Left kidney (tissue), 2 donors: ENCODE measurements around the gene PNPLA3. TPM values are rescaled to one million over a fixed set of nuclear protein-coding genes. Genes with fewer than 3 reads are reported as not detected.

Experiments
- DNase-seq: peaks from one replicate; pipeline ENCODE4 v3.0.0-alpha.2; 2013
- polyA plus RNA-seq: library from polyadenylated mRNA; unstranded; fragments of 120-200 nt; gene quantifications from one replicate; pipeline ENCODE4 v1.2.1, GENCODE V29; 2013; ENCODE audit not compliant: insufficient read length

The PNPLA3 gene
- polyA plus RNA-seq, 1 donor = 2.0 TPM

DNA sequence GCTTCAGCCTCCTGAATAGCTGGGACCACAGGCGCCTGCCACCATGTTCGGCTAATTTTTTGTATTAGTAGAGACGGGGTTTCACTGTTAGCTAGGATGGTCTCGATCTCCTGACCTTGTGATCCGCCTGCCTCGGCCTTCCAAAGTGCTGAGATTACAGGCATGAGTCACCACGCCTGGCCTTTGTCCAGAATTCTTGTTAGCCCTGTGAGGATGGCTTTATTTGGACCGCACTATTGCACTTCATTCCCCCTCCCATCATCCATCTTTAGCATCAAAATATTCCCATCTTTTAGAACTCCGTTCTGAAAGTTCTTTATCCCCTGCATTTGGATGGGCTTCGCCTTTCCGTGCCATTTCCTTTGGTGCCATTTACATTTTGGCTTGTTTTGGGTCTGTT lies 34.3 kb downstream of the PNPLA3 start:
- DNase-seq = no peak

DNA sequence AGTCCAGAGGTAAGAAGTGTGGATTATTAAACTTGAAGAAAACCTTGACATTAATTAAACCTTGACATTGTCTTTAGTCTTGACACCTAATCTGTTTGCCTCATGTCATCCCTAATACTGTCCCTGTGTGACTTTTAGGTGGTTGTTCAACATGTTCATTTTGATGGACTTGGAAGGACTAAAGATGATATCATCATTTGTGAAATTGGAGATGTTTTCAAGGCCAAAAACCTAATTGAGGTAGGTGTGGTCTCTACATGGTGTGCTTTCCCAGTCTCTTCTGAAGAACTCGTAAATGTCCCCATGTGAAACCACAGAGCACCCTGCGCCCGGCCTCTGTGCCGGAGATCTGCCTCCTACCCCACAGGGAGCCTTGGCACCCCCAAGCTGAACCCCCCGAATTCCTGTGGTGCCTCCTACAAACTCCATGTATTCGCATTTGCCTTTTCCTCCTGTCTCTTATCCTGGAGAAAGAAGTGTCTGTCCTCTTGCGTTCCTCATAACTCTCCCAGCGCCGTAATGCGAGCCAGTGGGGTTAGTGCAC lies 40.8 kb downstream of the PNPLA3 start:
- DNase-seq = no peak

DNA sequence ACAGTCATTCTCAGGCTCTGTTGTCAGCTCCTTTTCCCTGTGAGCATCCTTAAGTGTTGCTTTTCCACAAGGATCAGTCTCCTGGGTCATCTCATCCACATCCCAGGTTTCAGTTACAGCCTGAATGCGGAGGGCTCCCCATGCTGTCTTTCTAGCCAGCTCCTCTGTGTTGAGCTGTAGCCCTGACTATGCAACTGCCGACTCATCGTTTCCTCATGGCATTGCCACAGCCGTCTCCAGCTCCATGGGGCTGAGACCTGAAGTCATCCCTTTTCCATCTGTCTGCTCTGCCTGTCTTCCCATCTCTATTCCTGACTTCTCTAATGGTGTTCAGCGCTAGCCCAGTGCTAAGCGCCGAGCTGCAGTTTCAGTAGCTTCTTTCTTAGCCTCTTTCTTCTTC lies 43.5 kb downstream of the PNPLA3 start:
- no peak for DNase-seq

DNA sequence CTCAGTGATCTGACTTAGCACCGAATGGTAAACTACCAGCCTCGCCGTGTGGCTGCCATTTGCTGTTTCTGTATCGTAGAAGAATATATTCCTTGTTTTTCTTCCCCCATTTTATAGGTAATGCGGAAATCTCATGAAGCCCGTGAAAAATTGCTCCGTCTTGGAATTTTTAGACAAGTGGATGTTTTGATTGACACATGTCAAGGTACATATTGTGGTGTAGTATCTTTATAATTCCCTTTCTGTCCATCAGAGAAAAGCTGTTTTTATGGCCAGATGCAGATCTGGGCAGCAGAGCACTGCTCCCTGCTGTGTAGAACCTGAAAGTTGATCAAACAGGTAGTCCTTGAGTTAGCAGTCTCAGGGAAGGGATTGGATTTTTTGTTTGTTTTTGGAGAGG lies 45.0 kb downstream of the PNPLA3 start:
- no peak for DNase-seq

DNA sequence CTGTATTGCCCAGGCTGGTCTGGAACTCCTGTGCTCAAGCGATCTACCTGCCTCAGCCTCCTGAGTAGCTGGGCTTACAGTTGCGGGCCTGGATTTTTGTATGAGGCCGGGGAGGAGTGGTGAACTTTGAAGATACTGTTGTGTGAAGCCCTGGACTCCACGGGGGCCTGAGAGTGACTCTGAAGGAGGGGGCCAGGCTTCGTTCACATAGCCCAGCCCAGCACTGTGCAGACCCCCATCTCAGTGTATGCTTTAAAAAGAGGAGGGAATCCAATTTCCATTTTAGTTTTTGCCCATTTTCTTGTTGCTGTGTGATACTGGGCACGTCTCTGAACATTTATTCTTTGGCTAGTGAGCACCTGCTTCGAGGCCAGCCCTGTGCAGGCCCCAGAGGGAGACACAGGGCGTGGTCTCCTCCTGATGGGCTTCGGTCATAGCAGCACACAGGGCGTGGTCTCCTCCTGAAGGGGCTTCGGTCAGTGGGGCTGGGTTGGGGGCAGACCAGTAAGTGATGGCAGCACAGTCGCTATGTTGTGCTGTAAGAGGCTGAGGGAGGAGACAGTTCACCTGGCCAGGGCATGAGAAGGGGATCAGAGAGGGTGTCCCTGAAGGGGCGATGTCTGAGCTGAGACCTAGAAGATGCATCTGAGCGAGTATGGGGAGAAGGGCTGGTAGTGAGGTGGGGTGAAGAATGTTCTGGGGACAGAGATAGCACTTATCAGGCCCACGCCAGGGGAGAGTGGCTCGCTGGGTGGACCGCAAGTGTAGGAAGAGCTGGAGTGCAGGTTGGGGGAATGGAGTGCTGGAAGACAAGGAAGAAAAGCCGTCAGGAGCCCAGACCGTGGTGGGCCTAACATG lies 45.6 kb downstream of the PNPLA3 start:
- no peak for DNase-seq

DNA sequence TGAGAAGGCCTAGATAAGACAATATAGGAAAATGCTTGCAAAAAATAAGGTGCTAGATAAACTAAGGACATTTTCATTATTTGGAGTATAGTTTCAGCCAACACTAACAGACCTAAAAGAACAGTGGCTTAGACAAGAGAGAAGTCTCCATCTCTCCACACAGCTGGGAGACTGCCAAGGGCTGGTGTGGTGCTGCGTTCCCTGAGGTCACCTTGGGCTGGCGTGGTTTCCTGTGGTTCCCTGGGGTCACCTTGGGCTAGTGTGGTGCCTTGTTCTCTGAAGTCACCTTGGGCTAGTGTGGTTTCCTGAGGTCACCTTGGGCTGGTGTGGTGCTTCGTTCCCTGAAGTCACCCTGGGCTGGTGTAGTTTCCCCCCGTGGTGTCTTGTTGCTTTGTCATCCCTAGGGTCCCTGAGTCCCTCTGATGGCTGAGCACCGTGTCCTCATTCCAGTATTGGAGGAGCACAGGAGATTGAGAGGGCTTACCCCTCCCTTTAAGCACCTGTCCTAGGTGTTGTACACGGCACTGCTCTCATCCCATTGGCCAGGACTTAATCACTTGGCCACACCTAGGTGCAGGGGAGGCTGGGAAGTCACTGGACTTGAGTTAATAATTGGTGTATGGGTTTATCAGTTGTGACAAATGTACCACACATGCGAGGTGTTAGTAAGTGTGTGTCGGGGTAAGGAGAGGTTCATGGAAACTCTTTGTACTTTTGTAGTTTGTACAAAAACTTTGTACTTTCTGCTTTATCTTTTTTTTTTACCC lies 46.6 kb downstream of the PNPLA3 start:
- no peak for DNase-seq

DNA sequence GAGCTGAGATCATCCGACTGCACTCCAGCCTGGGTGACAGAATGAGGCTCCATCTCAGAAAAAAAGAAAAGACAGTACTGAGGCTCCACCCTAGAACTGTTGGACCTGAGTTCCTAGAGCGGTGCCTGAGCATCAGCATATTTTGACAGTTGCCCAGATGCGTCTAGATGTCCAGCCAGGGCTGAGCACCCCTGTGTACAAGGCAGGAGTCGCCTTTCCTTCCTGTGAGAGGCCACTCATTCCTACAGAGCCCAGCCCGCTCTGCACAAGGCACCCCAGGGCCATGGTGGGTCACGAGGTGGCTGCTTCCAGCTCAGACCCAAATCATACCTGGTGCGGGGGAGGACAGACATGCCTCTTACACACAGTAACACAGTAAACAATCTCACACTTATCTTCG lies 47.5 kb downstream of the PNPLA3 start:
- DNase-seq = no peak

DNA sequence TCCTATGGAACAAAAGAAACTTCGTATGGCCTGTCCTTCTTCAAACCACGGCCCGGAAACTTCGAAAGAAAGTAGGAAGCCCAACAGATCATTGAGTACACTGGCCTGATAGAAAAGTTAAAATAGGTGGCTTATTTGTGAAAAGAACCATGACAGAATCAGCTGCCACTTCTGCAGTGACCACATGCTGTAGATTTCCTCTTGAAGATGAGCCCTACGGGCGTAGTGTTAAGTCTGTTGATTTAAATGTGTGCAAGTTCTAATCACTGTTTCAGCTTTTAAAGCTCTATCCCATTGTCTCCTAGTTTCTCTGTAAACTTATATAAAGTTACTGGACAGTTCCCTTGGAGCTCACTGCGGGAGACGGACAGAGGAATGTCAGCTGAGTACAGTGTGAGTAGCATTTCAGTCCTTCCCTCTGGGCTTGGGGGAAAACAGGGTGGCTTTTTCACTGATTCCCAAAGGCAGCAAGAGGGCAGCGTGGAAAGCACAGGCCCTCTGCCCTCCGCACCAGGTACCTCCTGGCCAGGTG lies 49.4 kb downstream of the PNPLA3 start:
- DNase-seq = no peak

DNA sequence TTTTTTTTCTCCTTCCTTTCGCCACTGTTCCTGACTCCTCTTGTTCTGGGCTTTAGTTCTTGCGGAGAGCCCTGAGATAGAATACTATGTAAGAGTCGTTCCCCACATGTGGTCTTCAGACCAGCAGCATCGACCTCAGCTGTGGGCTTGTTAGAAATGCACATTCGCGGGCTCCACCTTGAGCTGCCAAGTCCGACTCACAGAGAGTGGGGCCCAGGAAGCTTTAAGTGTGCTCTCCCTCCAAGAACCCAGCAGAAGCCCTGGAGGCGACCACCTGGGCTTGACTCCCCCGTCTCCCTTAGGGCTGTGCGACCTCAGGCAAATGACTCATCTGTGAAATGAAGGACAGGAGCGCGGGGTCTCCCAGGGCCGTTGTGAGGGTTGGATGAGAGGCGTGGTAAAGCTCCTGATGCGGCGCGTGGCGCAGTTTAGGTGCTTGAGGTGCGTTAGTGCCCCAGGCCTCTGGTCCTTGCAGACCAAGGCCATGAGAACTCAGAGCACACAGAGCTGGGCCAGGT lies 50.5 kb downstream of the PNPLA3 start:
- DNase-seq = no peak

DNA sequence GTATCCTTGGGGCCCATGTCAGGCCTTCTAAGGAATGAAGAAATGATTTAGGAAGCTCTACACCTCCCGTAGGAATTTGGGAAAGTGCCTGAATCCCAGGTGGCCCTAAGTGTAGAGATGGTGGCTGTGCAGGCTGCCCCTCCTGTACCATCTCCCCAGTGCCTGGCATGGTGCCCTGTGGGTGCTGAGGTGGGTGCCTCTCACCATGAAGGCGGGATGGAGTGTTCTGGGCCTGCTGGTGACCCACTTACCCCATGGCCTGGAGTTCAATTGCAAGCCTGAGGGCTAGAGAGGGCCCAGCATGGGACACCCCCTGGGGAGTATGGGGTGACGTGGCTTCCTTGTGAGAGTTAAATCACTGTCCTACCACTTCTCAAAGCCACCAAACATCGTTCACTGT lies 51.4 kb downstream of the PNPLA3 start:
- no peak for DNase-seq

DNA sequence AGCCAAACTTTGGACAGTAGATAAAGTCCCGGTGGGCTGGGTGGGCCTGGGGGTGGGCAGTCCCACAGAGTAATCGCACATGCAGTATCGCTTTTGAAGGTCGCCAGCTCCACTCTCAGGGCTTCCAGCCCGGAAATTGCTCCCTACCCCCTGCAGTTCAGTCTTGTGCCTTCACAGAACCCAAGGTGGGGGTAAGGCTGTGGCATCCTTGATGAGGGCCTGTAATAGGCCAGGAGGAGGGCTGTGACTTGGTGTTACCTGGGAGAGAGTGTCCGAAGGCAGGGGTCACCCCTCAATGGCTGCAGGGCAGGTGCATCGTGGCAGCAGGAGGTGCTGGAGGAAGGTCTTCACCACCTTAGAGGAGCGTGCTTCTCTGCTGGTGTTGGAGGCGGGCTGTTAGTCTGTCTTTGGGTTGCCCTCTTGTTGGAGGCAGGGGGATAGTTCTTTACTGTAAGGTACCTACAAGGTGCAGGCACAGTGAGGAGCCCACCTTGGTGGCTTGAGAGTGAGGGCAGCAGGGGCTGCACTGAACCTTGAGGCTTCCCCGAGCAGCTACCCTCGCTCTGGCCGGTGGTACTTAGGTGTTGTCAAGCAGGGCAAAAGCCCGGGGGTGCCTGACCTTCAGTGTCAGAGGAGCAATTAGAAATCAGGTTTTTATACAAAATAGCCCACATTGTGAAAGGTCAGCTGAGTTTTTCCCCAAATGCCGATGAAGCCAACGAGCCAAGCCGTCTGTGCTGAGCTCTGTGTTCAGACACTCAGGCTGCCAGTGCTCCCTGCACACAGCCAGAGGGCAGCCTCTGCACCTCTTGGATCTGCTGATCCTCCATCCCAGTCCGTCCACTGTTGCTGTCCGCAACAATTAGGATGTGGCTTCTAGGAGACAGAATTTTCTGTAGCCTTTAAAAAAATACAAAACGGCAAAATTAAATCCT lies 53.5 kb downstream of the PNPLA3 start:
- DNase-seq = no peak

DNA sequence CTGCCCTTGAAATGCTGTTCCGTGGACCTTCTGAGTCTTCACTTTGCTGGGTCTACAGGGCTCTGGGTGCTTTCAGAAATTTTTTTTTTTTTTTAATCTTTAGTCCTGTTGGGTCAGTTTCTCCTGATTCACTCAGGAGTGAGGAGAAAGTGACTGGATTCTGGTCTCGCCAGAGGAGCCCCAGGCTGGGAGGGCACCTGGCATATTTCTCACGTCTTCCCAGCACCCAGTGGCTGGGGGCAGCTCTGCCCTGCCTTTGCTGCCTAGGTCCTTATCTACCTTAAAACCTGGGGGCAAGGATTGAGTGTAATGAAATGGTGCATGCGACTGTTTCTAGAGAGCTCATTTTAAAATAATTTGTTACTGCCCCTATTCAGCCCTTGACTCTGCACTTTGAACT lies 55.0 kb downstream of the PNPLA3 start:
- no peak for DNase-seq

DNA sequence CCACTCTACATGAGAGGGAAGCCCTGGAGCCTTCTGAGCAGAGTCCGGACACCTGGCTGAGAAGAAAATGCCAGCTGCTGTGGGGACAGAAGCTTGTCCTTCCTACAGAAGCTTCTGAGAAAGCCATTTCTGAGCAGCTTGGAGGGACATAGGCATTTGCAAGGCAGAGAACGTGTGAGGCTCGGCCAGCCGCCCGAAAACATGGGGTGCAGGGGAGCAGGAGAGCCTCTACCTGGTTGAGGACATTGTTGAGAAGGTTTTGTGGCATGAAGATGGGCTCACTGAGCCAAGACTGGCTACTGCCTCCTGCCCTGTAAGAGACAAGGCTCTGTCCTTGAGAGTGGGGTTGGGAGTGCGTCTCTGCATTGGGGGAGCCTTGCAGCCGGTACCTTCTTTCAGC lies 57.0 kb downstream of the PNPLA3 start:
- DNase-seq = no peak

DNA sequence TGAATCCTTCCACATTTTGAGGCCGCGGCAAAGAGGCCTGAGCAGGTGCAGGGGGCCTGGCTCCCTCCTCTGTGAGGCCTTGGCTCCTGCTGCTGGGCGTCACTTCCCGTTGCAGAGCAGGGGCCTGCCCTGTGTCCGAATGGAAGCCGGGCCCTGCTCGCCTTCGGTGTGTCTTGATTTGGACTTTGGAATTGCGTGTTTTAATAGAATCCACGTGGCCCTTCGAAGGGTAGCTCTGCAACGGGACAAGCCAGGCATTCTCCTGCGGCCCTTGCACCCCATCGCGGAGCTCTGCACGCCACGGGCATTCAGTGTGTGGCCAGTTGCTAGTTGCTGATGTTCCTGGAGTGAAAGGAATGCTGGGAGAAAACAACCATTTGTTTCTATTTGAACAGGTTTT lies 57.4 kb downstream of the PNPLA3 start:
- no peak for DNase-seq

DNA sequence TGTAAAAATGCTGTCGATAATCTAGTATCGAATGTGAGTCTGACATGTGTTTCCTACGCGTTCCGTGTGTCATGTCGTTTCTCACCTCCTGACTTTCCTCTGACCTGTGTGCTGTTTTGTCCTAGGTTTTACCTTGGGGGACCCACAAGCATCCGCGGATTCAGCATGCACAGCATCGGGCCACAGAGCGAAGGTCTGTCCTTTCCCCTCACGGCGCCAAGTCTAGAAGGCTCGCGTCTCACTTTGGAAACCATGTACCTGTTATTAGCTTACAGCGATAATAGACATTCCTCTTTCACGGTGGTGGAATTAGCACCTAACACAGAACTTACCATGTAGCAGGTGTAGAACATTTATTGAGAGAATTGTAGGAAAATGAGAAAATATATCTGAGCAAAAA lies 60.2 kb downstream of the PNPLA3 start:
- DNase-seq = no peak

DNA sequence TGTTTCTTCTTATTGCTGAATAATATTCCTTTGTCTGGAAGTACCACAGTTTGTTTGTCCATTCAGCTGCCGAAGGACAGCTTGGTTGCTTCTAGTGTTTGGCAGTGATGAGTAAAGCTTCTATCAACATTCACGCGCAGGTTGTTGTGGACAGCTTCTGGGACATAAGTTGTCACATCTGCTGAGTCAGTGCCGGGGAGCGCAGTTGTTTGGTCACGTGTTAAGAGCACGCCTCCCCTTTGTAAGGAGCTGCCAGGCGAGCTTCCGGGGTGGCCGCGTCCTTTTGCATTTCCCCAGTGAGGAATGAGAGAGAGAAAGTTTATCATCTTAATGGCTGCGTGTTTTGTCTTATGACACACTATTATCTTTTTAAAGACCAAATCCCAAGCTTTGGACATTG lies 61.9 kb downstream of the PNPLA3 start:
- no peak for DNase-seq

DNA sequence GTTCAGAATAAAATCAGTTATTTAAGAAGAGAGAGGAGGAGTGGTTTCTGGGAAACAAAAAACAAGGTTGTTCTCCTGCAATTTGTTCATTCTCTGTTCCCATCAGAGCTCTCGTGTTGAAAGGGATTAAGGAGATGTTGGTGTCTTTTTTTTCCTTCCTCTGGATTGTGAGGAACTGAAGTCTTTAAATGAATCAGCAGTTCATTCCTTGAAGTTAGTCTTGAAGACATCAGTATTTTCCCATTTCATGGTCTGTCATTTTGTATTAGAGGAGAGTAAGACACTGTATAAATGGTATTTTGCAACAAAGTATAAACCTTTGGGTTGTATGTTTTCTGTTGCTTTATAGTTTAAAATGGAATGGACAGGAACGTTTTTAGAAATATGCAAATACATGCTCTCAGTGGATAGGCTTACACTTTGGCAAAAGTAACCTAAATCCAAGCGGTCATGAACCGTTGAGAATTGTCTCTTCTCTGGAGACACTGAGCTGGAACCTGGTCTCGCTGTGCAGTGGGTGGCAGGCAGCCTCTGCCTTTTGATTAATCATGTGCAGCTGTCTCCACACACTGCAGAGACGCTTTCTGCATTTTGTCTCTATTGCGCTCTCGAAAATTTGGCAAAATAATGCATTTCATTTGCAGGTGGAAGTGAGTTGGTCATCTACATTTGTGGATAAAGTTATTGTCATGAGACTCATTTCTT lies 64.7 kb downstream of the PNPLA3 start:
- no peak for DNase-seq

DNA sequence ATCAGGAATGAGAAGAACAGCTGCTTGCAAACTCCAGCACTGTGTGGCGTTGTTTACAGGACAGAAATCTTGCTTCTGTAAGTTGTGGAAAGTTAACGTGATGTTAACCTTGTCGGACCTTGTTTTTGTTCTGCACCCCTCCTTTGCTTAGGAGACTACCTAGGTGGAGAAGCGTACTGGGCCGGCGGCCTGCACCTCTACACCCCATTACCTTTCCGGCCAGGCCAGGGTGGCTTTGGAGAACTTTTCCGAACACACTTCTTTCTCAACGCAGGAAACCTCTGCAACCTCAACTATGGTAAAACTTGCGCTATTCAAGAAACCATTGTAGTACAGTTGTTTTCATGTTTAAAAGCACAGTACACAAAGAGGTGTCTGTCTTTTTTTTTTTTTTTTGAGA lies 65.4 kb downstream of the PNPLA3 start:
- no peak for DNase-seq

DNA sequence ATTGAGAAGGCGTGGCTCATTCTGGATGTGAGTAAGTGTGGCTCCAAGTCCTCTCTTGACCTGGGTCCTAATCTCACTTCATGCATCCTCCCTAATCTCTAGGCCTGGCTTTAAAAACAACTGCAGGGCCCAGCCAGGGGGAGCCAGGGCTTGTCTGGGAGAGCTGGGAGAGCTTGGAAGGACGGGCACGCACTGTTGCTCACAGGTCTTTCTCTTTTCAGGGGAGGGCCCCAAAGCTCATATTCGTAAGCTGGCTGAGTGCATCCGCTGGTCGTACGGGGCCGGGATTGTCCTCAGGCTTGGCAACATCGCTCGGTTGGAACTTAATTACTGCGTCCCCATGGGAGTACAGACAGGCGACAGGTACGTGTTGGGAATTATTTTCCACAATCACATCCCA lies 66.4 kb downstream of the PNPLA3 start:
- no peak for DNase-seq

DNA sequence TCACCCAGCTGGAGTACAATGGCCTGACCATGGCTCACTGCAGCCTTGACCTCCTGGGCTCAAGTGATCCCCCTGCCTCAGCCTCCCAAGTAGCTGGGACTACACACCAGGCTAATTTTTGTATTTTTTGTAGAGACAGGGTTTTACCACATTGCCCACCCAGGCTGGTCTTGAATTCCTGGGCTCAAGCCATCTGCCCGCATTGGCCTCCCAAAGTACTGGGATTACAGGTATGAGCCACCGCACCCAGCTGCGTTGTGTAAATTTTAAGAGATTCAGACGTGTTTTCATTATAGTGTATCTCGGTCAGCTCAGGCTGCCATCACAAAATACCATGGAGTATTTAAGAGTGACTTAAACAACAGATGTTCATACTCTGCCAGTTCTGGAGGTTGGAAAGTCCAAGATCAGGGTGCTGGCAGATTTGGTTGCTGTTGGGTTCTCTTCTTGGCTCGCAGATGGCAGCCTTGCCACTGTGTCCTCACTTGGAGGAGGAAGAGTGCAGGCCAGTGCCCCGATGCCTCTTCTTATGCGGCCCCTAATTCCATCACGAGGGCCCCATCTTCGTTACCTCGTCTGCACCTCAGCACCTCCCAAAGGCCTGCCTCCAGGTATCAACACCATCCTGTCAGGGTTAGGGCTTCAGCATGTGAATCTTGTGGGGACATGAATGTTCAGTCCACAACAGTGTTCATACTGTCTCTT lies 67.9 kb downstream of the PNPLA3 start:
- DNase-seq = no peak
